Upper lobe of left lung (tissue), 6 donors: Measurements from ENCODE around the gene HLA-DOA. TPM values are rescaled to one million over a fixed set of nuclear protein-coding genes. Genes with fewer than 3 reads are reported as not detected.
A peak's percentile ranks its signal among the peaks of the same experiment; 100 is the strongest.

ENCODE experiments used
- ATAC-seq, 2 donors: fragments of 200-7000 bp; cut with Tn5 transposase; one replicate each; pipeline ENCODE4 v1.9.1; 2022; ENCODE audit warnings: mild to moderate bottlenecking in 2 of 2, moderate library complexity in 2 of 2; ENCODE audit not compliant: low FRiP score in 2 of 2
- DNase-seq, 2 donors: peaks; one replicate each; pipeline ENCODE4 v3.0.0-alpha.2; 2019 to 2020
- H3K27ac ChIP-seq, 4 donors: fragments of 200-600 bp; sonication (generic); one replicate each; pipeline ENCODE4 v1.5.1; 2016 to 2019
- H3K27me3 ChIP-seq, 4 donors: fragments of 200-600 bp; sonication (generic); one replicate each; pipeline ENCODE4 v1.5.1; 2017 to 2019
- H3K36me3 ChIP-seq, 4 donors: fragments of 200-600 bp; sonication (generic); one replicate each; pipeline ENCODE4 v1.5.1; 2016 to 2019
- H3K4me1 ChIP-seq, 4 donors: fragments of 200-600 bp; sonication (generic); one replicate each; pipeline ENCODE4 v1.5.1; 2018 to 2019
- H3K4me3 ChIP-seq, 4 donors: fragments of 200-600 bp; sonication (generic); one replicate each; pipeline ENCODE4 v1.5.1; 2017 to 2019; ENCODE audit warnings: mild to moderate bottlenecking in 2 of 4, moderate library complexity in 1 of 4
- H3K9me3 ChIP-seq, 4 donors: fragments of 200-600 bp; sonication (generic); one replicate each; pipeline ENCODE4 v1.5.1; 2018 to 2019
- CTCF ChIP-seq, 6 experiments: fragments of 450-650 bp in 4 of 6; fragments of 200-600 bp in 2 of 6; sonication (generic) in 2 of 6; IDR thresholded peaks; one replicate each; pipeline ENCODE4 v1.5.1; 2016 to 2019; ENCODE audit warnings: antibody characterized with exemption in 6 of 6
- EP300 ChIP-seq, 4 donors: sonication (generic); formaldehyde crosslinking; IDR thresholded peaks; one replicate each; pipeline ENCODE4 v1.5.1; 2017; ENCODE audit warnings: antibody characterized with exemption in 4 of 4, control low read depth in 2 of 4
- POLR2A ChIP-seq, 4 donors: fragments of 450-650 bp; IDR thresholded peaks; one replicate each; pipeline ENCODE4 v1.5.1; 2016 to 2017; ENCODE audit warnings: antibody characterized with exemption in 4 of 4, mild to moderate bottlenecking in 2 of 4
- POLR2AphosphoS5 ChIP-seq, 2 donors: sonication (generic); formaldehyde crosslinking; IDR thresholded peaks; one replicate each; pipeline ENCODE4 v1.5.1; 2017; ENCODE audit warnings: antibody characterized with exemption in 2 of 2
- WGBS, 2 donors: methylation state at CpG; one replicate each; pipeline ENCODE4 v1.1.5; 2017 to 2018; 5-methylcytosine and 5-hydroxymethylcytosine counted together
- total RNA-seq, 6 donors: library from RNA; depleted of rRNA in 4 of 6; stranded (reverse); fragments of >200 nt in 4 of 6; gene quantifications; one replicate each; pipeline versions ENCODE4 v1.1.0 to v1.2.1, GENCODE V29; 2016 to 2021
- donor health status: DM: no; HTN: no; CAD: no; lungs with moderate emphysema.
- donor health status: DM: no; HTN: yes; CAD: no; lungs with severe emphysema.

The HLA-DOA gene
- total RNA-seq, 6 donors from 2014 or later: 9.4 to 56.8 (median 30.5) TPM

- no peak for TF ChIP-seq EP300 (IDR thresholded peaks at IDR 0.05)
- no peak for TF ChIP-seq CTCF (IDR thresholded peaks at IDR 0.05)
- TF ChIP-seq POLR2AphosphoS5 (IDR thresholded peaks at IDR 0.05): no peak
- TF ChIP-seq POLR2A (IDR thresholded peaks at IDR 0.05): no peak
- no peak for ATAC-seq
- no peak for DNase-seq
Observed at GRCh38 chr6:32960563-32960962, 48.8 kb downstream of the HLA-DOA start.

GRCh38 chr6:32956176-32956575 is 53.2 kb downstream of the HLA-DOA start:
- Histone ChIP-seq H3K4me3 (no peak overlapping the region), H3K27me3 (no peaks in the 10 kb centered on the region), H3K9me3 (no peaks in the 10 kb centered on the region), H3K4me1 (peaks cover 19 to 29% (median 20%) of the 10 kb centered on the region in 4 donors), H3K36me3 (no peaks in the 10 kb centered on the region), H3K27ac (no peak overlapping the region)
- ATAC-seq: no peak
- no peak for TF ChIP-seq EP300 (IDR thresholded peaks at IDR 0.05)
- no peak for TF ChIP-seq POLR2AphosphoS5 (IDR thresholded peaks at IDR 0.05)
- no peak for TF ChIP-seq POLR2A (IDR thresholded peaks at IDR 0.05)
- TF ChIP-seq CTCF (IDR thresholded peaks at IDR 0.05): no peak
- no peak for DNase-seq
- WGBS, 2 donors: 88 to 89% methylated on average over 2 of the region's 2 CpGs

More at GRCh38 chr6:32960563-32960962, 48.8 kb downstream of the HLA-DOA start:
- Histone ChIP-seq H3K4me3 (no peak overlapping the region), H3K4me1 (peaks cover 11 to 25% (median 18%) of the 10 kb centered on the region in 4 donors), H3K27ac (no peak overlapping the region), H3K27me3 (no peaks in the 10 kb centered on the region), H3K9me3 (no peaks in the 10 kb centered on the region), H3K36me3 (no peaks in the 10 kb centered on the region)
- 91 to 95% methylated on average over 5 of the region's 5 CpGs for WGBS, 2 donors

GRCh38 chr6:32954986-32955802 is 54.2 kb downstream of the HLA-DOA start:
- no peak for DNase-seq
- TF ChIP-seq POLR2AphosphoS5 (IDR thresholded peaks at IDR 0.05) (no peak), CTCF (IDR thresholded peaks at IDR 0.05) (peak in 3 of 6 experiments; percentile 25 to 41 (median 32)), POLR2A (IDR thresholded peaks at IDR 0.05) (no peak)
- H3K4me1 ChIP-seq: peaks cover 23 to 39% (median 28%) of the 10 kb centered on the region in 4 donors
- 33 to 49% methylated on average over 3 of the region's 3 CpGs for WGBS, 2 donors
- H3K9me3 ChIP-seq: no peaks in the 10 kb centered on the region
- H3K27ac ChIP-seq: no peak overlapping the region
- no peak overlapping the region for H3K4me3 ChIP-seq
- H3K36me3 ChIP-seq: no peaks in the 10 kb centered on the region
- H3K27me3 ChIP-seq: no peaks in the 10 kb centered on the region
- no peak for ATAC-seq

GRCh38 chr6:32954267-32954666 is 55.1 kb downstream of the HLA-DOA start:
- H3K36me3 ChIP-seq: no peaks in the 10 kb centered on the region
- H3K27ac ChIP-seq: no peak overlapping the region
- H3K4me3 ChIP-seq: no peak overlapping the region
- H3K9me3 ChIP-seq: no peaks in the 10 kb centered on the region
- no peak for DNase-seq
- no peak for ATAC-seq
- no peak for TF ChIP-seq CTCF (IDR thresholded peaks at IDR 0.05)
- TF ChIP-seq EP300 (IDR thresholded peaks at IDR 0.05): no peak
- no peak for TF ChIP-seq POLR2A (IDR thresholded peaks at IDR 0.05)
- no peak for TF ChIP-seq POLR2AphosphoS5 (IDR thresholded peaks at IDR 0.05)
- 80 to 92% methylated on average over 4 of the region's 4 CpGs for WGBS, 2 donors
- no peaks in the 10 kb centered on the region for H3K27me3 ChIP-seq
- peaks cover 23 to 39% (median 33%) of the 10 kb centered on the region in 4 donors for H3K4me1 ChIP-seq

Other genes with a start within 250 kb of the HLA-DOA start
- 10 to 100 TPM in 3 of 6 donors, 1 to 10 TPM in 2, not detected in 1; 1.6 to 86.9 (median 16.5) TPM for gene HLA-DQB2, start 246.1 kb downstream of the HLA-DOA start, total RNA-seq
- 10 to 100 TPM in 1 of 6 donors, 1 to 10 TPM in 5; 1.3 to 15.2 (median 3.7) TPM for gene HLA-DOB, start 192.6 kb downstream of the HLA-DOA start, total RNA-seq
- 100 to 1,000 TPM in 2 of 6 donors, 10 to 100 TPM in 4; 17.6 to 266 (median 62.1) TPM for gene TAP2, start 170.9 kb downstream of the HLA-DOA start, total RNA-seq
- gene PSMB8, start 165.5 kb downstream of the HLA-DOA start, total RNA-seq: 100 to 1,000 TPM in 1 of 6 donors, 10 to 100 TPM in 5; 48.2 to 110 (median 71.7) TPM
- 10 to 100 TPM; 56.9 to 87.0 (median 69.8) TPM for gene TAP1, start 155.9 kb downstream of the HLA-DOA start, total RNA-seq
- 10 to 100 TPM; 34.4 to 85.9 (median 45.5) TPM for gene PSMB9, start 155.4 kb downstream of the HLA-DOA start, total RNA-seq
- 100 to 1,000 TPM in 3 of 6 donors, 10 to 100 TPM in 3; 35.6 to 233 (median 80.6) TPM for gene HLA-DMB, start 68.6 kb downstream of the HLA-DOA start, total RNA-seq
- gene HLA-DMA, start 56.5 kb downstream of the HLA-DOA start, total RNA-seq: 100 to 1,000 TPM in 4 of 6 donors, 10 to 100 TPM in 2; 83.7 to 271 (median 134) TPM
- gene BRD2, start 41.0 kb downstream of the HLA-DOA start, total RNA-seq: 100 to 1,000 TPM; 144 to 388 (median 183) TPM
- gene HLA-DPA1, start 64.1 kb upstream of the HLA-DOA start, total RNA-seq: 100 to 1,000 TPM; 109 to 674 (median 399) TPM
- 100 to 1,000 TPM; 194 to 697 (median 373) TPM for gene HLA-DPB1, start 66.4 kb upstream of the HLA-DOA start, total RNA-seq
- gene COL11A2, start 182.9 kb upstream of the HLA-DOA start, total RNA-seq: 1 to 10 TPM in 2 of 6 donors, under 1 TPM in 4; 0.20 to 2.1 (median 0.74) TPM
- 10 to 100 TPM; 19.3 to 67.1 (median 48.4) TPM for gene RXRB, start 191.1 kb upstream of the HLA-DOA start, total RNA-seq
- gene SLC39A7, start 191.3 kb upstream of the HLA-DOA start, total RNA-seq: 100 to 1,000 TPM in 2 of 6 donors, 10 to 100 TPM in 4; 37.7 to 104 (median 86.7) TPM
- gene HSD17B8, start 195.1 kb upstream of the HLA-DOA start, total RNA-seq: 10 to 100 TPM in 5 of 6 donors, 1 to 10 TPM in 1; 8.2 to 39.3 (median 28.7) TPM
- gene RING1, start 198.9 kb upstream of the HLA-DOA start, total RNA-seq: 10 to 100 TPM; 17.9 to 50.6 (median 40.4) TPM